GM19438 (cell line): Measurements from ENCODE around the gene MSI2.

Experiments
- ATAC-seq: cut with Tn5 transposase; IDR thresholded peaks from one replicate; pipeline ENCODE4 v1.9.1; 2021; ENCODE audit warnings: low read depth; ENCODE audit not compliant: unreplicated experiment

MSI2 gene

GRCh38 chr17:57425431-57425830 lies 169.1 kb downstream of the MSI2 start:
- no peak for ATAC-seq

GRCh38 chr17:57425903-57426880 lies 169.9 kb downstream of the MSI2 start:
- ATAC-seq: no peak

GRCh38 chr17:57429966-57430365 lies 173.6 kb downstream of the MSI2 start:
- no peak for ATAC-seq

GRCh38 chr17:57431415-57431814 lies 175.1 kb downstream of the MSI2 start:
- ATAC-seq: no peak

- no peak for ATAC-seq
Measured at GRCh38 chr17:57432507-57433277, 176.4 kb downstream of the MSI2 start.

- no peak for ATAC-seq
Measured at GRCh38 chr17:57433452-57433851, 177.1 kb downstream of the MSI2 start.

- no peak for ATAC-seq
Measured at GRCh38 chr17:57434361-57434760, 178.0 kb downstream of the MSI2 start.

- ATAC-seq: no peak
Measured at GRCh38 chr17:57436565-57436964, 180.2 kb downstream of the MSI2 start.

- ATAC-seq: no peak
Measured at GRCh38 chr17:57438066-57438731, 181.9 kb downstream of the MSI2 start.

GRCh38 chr17:57439651-57440050 lies 183.3 kb downstream of the MSI2 start:
- ATAC-seq: no peak

- no peak for ATAC-seq
Measured at GRCh38 chr17:57440522-57441269, 184.4 kb downstream of the MSI2 start.

GRCh38 chr17:57441270-57441600 lies 184.9 kb downstream of the MSI2 start:
- no peak for ATAC-seq

GRCh38 chr17:57442401-57442823 lies 186.1 kb downstream of the MSI2 start:
- ATAC-seq: no peak

- ATAC-seq: no peak
Measured at GRCh38 chr17:57442914-57443571, 186.7 kb downstream of the MSI2 start.

GRCh38 chr17:57443781-57444180 lies 187.5 kb downstream of the MSI2 start:
- no peak for ATAC-seq

GRCh38 chr17:57444682-57445450 lies 188.5 kb downstream of the MSI2 start:
- no peak for ATAC-seq

GRCh38 chr17:57445772-57446472 lies 189.6 kb downstream of the MSI2 start:
- ATAC-seq: no peak

- ATAC-seq: no peak
Measured at GRCh38 chr17:57447357-57447989, 191.2 kb downstream of the MSI2 start.
